Mononuclear cell (primary cell): Measurements from ENCODE around the gene EBP. TPM values are rescaled to one million over a fixed set of nuclear protein-coding genes. Genes with fewer than 3 reads are reported as not detected.

ENCODE experiments used
- H3K27me3 ChIP-seq: 2 replicates; pipeline ENCODE4 v1.6.0; 2011; ENCODE audit warnings: low read length, control low read depth; ENCODE audit not compliant: insufficient read depth
- H3K4me1 ChIP-seq: 2 replicates; pipeline ENCODE4 v1.5.1; 2011; ENCODE audit warnings: mild to moderate bottlenecking, low read length, control low read depth; ENCODE audit not compliant: insufficient read depth
- H3K4me3 ChIP-seq: 2 replicates; pipeline ENCODE4 v1.5.1; 2011; ENCODE audit warnings: mild to moderate bottlenecking, low read length, moderate library complexity
- H3K9me3 ChIP-seq: 2 replicates; pipeline ENCODE4 v1.5.1; 2011; ENCODE audit warnings: low read depth, mild to moderate bottlenecking, control low read depth, low read length
- total RNA-seq: library from RNA; depleted of rRNA; stranded (reverse); fragments of >200 nt; gene quantifications from one replicate; pipeline ENCODE4 v1.2.3, GENCODE V29; 2012

EBP gene
- total RNA-seq, 1 donor = 27.6 TPM

DNA sequence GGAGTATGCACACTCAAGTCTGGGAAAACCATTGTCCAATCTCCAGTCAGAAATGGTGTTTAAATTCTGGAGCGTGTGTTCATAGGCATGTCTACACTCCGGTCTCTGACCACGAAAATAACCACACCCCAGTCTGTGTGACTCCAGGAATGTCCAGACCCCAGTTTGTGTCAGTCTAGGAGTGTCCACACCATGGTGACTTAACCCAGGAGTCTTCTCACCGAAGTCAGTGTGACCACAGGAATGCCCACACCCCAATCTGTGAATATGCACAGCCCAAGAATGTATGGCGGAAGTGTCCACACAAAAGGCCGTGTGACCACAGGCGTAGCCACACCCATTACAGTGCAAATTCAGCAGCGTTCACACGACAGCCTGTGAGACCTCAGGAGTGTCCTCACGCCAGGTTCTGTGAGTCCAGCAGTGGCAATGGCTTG, 34.2 kb upstream of the EBP start:
- Histone ChIP-seq H3K4me1 (peaks cover 4% of the 10 kb centered on the region), H3K4me3 (no peak overlapping the region), H3K9me3 (no peaks in the 10 kb centered on the region), H3K27me3 (no peaks in the 10 kb centered on the region)

- no peaks in the 10 kb centered on the region for H3K9me3 ChIP-seq
- no peak overlapping the region for H3K4me3 ChIP-seq
- H3K27me3 ChIP-seq = no peaks in the 10 kb centered on the region
- peaks cover 4% of the 10 kb centered on the region for H3K4me1 ChIP-seq
These were observed 33.6 kb upstream of the EBP start for GRCh38 chrX:48488034-48488433.

DNA sequence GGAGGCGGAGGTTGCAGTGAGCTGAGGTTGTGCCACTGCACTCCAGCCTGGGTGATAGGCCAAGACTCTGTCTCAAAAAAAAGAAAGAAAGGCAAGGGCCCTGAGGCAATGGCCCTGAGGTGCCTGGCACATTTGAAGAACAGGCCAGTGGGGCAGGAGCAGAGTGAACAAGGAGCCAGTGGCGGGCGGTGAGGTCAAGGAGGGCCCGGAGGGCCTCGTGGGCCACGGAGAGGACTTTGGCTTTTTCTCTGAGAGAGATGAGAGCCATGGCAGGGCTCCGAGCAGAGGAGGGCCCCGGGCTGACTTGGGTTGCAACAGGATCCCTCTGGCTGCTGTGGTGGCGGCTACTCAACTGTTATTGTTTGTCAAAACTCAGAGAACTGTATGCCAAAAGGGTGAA, 32.3 kb upstream of the EBP start:
- H3K4me1 ChIP-seq = peaks cover 4% of the 10 kb centered on the region
- no peaks in the 10 kb centered on the region for H3K27me3 ChIP-seq
- no peak overlapping the region for H3K4me3 ChIP-seq
- no peaks in the 10 kb centered on the region for H3K9me3 ChIP-seq

GRCh38 chrX:48489892-48490291, 31.7 kb upstream of the EBP start:
- no peaks in the 10 kb centered on the region for H3K27me3 ChIP-seq
- H3K4me1 ChIP-seq = peaks cover 4% of the 10 kb centered on the region
- no peak overlapping the region for H3K4me3 ChIP-seq
- no peaks in the 10 kb centered on the region for H3K9me3 ChIP-seq

DNA sequence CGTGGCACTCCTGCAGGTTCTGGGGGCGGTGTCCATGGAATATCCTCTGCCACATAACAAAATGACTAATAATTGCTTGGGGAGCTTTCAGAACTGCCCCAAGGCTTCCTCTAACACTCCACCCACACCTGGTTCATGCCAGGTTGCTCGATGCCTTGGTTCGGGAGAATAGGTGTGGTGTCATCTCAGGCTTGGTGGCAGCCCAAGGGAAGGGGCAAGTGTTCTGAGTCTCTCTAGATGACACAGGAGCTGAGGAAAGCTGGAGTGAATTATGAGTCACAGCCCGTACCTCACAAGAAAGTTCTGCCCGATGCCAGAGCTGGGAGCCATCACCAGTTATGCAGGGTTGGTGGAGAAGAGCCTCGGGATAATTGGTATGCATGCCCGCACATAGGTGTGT, 30.9 kb upstream of the EBP start:
- peaks cover 4% of the 10 kb centered on the region for H3K4me1 ChIP-seq
- H3K4me3 ChIP-seq = no peak overlapping the region
- H3K9me3 ChIP-seq = no peaks in the 10 kb centered on the region
- no peaks in the 10 kb centered on the region for H3K27me3 ChIP-seq

DNA sequence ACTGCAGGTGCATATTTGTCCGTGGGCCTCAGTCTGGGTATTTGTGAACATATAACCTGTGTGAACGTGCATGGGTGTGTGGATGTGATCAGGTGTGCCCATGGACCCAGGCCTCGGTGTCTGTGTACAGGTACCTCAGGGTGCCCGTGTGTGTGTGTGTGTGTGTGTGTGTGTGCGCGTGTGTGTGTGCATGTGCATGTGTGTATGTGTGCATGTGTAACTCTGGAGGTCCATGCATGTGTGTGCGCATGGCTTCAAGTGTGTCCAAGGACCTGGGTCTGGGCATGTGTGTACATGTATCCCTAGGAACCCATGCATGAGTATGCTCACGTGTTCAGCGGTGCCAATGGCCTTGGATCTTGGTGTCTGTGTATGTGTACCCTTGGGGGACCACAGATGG, 29.8 kb upstream of the EBP start:
- Histone ChIP-seq H3K4me3 (no peak overlapping the region), H3K27me3 (no peaks in the 10 kb centered on the region), H3K4me1 (peaks cover 4% of the 10 kb centered on the region), H3K9me3 (no peaks in the 10 kb centered on the region)

DNA sequence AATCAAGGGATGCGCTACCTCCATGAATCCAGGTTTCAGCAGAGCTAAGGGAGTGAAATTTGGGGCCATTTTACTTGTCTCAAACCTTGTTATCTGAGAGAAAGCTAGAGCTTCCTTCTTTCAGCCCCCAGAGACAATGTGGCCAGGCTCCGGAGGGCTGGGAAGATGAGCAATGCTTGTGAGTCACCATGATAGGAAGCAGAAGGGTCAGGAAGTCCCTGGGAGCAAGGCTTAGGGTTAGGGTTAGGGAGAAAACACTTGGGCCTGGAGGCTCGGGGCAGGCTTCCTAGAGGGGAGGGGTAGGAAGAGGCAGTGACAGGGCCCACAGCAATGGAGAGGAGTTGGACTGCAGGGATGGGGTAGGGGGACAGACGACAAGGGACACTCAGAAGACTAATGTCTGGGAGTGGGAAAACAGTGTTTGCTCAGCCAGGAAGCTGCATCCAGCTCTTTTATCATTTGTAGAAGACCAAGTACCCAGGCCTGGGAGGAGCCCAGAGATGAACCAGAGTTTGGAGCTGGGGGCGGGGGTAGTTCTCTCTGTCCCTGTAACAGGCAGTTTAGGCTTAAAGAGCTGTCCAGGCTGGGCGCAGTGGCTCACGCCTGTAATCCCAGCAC, 29.2 kb upstream of the EBP start:
- no peaks in the 10 kb centered on the region for H3K9me3 ChIP-seq
- no peak overlapping the region for H3K4me3 ChIP-seq
- H3K4me1 ChIP-seq = peaks cover 4% of the 10 kb centered on the region
- H3K27me3 ChIP-seq = no peaks in the 10 kb centered on the region

GRCh38 chrX:48493890-48494364, 27.7 kb upstream of the EBP start:
- Histone ChIP-seq H3K27me3 (no peaks in the 10 kb centered on the region), H3K4me3 (no peak overlapping the region), H3K9me3 (no peaks in the 10 kb centered on the region), H3K4me1 (peaks cover 4% of the 10 kb centered on the region)

- no peak overlapping the region for H3K4me3 ChIP-seq
- H3K4me1 ChIP-seq = peaks cover 4% of the 10 kb centered on the region
- H3K27me3 ChIP-seq = no peaks in the 10 kb centered on the region
- H3K9me3 ChIP-seq = no peaks in the 10 kb centered on the region
These were observed 24.9 kb upstream of the EBP start for GRCh38 chrX:48496660-48497059.

GRCh38 chrX:48497871-48498270, 23.7 kb upstream of the EBP start:
- Histone ChIP-seq H3K4me1 (no peaks in the 10 kb centered on the region), H3K27me3 (no peaks in the 10 kb centered on the region), H3K4me3 (no peak overlapping the region)

GRCh38 chrX:48498374-48498809, 23.2 kb upstream of the EBP start:
- no peaks in the 10 kb centered on the region for H3K4me1 ChIP-seq
- H3K4me3 ChIP-seq = no peak overlapping the region
- H3K9me3 ChIP-seq = no peaks in the 10 kb centered on the region

More at GRCh38 chrX:48497871-48498270, 23.7 kb upstream of the EBP start:
- no peaks in the 10 kb centered on the region for H3K9me3 ChIP-seq

GRCh38 chrX:48504261-48504660, 17.3 kb upstream of the EBP start:
- Histone ChIP-seq H3K4me3 (no peak overlapping the region), H3K4me1 (peaks cover 1% of the 10 kb centered on the region), H3K27me3 (no peaks in the 10 kb centered on the region), H3K9me3 (no peaks in the 10 kb centered on the region)

More at GRCh38 chrX:48498374-48498809, 23.2 kb upstream of the EBP start:
- H3K27me3 ChIP-seq = no peaks in the 10 kb centered on the region

- no peaks in the 10 kb centered on the region for H3K27me3 ChIP-seq
- peaks cover 11% of the 10 kb centered on the region for H3K4me1 ChIP-seq
- no peaks in the 10 kb centered on the region for H3K9me3 ChIP-seq
- no peak overlapping the region for H3K4me3 ChIP-seq
These were observed 16.1 kb upstream of the EBP start for GRCh38 chrX:48505481-48505880.

- Histone ChIP-seq H3K4me1 (peaks cover 11% of the 10 kb centered on the region), H3K9me3 (no peaks in the 10 kb centered on the region), H3K4me3 (no peak overlapping the region), H3K27me3 (no peaks in the 10 kb centered on the region)
These were observed 14.4 kb upstream of the EBP start for GRCh38 chrX:48507246-48507645.

GRCh38 chrX:48508400-48509244, 13.0 kb upstream of the EBP start, which contains the start of gene PORCN:
Gene PORCN, plus strand, starts transcription at chrX:48508992. Its CDS starts 829 bp downstream, at chrX:48509821.
- H3K4me1 ChIP-seq = peaks cover 11% of the 10 kb centered on the region
- peak within 1 kb of the TSS; percentile 62 for H3K4me3 ChIP-seq
- H3K9me3 ChIP-seq = no peaks in the 10 kb centered on the region
- H3K27me3 ChIP-seq = no peaks in the 10 kb centered on the region
